Activated CD8-positive, alpha-beta T cell treated with anti-CD3 and anti-CD28 coated beads, Interleukin-2, amount 10 ng/mL, durations not matched to agents 7 days and 5 days (primary cell): ENCODE data around the gene WEE2. TPM values are rescaled to one million over a fixed set of nuclear protein-coding genes. Genes with fewer than 3 reads are reported as not detected.

Experiments
- total RNA-seq, 2 experiments: library from RNA; stranded (reverse); gene quantifications; one replicate each; pipeline ENCODE4 v1.2.3, GENCODE V29; 2021

WEE2 gene
- total RNA-seq, 2 experiments from 2014 or later = not detected

Other genes with a start within 250 kb of the WEE2 start
- 10 to 100 TPM; 41.0 to 41.2 TPM for gene AGK, start 156.9 kb upstream of the WEE2 start, total RNA-seq
- gene DENND11, start 6.2 kb upstream of the WEE2 start, total RNA-seq = 10 to 100 TPM; 22.9 to 23.3 TPM
- gene SSBP1, start 30.0 kb downstream of the WEE2 start, total RNA-seq = 100 to 1,000 TPM; 138 to 140 TPM
- under 1 TPM; 0.50 to 0.73 TPM for gene TAS2R3, start 55.7 kb downstream of the WEE2 start, total RNA-seq
- gene TAS2R4, start 68.3 kb downstream of the WEE2 start, total RNA-seq = 1 to 10 TPM in 1 of 2 experiments, under 1 TPM in 1; 0.74 to 1.0 TPM
- under 1 TPM; 0.63 to 0.99 TPM for gene TAS2R5, start 81.9 kb downstream of the WEE2 start, total RNA-seq
- gene PRSS37, start 133.1 kb downstream of the WEE2 start, total RNA-seq = not detected
- not detected for gene OR9A4, start 208.0 kb downstream of the WEE2 start, total RNA-seq
- not detected for gene CLEC5A, start 238.6 kb downstream of the WEE2 start, total RNA-seq